GM21825 (cell line): ENCODE results near the gene FHAD1.

ENCODE experiments used
- ATAC-seq: cut with Tn5 transposase; IDR thresholded peaks from one replicate; pipeline ENCODE4 v1.9.1; 2021; ENCODE audit warnings: mild to moderate bottlenecking, moderate library complexity; ENCODE audit not compliant: unreplicated experiment

Gene FHAD1

DNA sequence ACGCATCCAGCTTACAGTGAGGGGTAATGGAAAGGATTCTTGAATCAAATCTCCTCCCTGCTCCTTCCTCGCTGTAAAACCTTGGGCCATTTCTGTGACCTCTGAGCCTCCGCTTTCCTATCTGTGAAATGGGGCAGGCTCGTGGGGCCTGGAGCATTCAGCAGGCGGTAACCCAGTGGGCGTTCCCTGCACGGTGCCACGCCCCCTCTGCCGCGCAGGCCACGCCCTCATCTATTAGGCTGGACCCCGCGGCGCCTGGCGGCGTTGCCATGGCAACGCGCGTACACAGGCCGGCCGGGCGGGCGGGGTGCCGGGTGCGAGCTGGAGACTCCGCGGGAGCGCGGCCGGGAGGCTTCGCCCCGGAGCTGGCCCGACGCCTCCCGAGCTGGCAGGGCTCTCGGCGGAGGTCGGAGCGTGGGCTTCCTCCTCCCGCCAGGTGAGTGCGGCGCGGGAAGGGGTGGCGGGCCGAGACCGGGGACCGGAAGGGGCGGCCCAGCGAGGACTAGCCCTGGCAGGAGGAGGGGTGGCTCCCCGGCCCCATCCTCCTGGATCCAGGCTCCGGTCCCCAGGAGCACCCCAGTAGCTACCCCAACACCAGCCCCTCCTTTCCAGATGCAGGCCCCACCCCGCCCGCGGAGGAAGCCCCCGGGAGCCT, at the start of gene FHAD1:
Gene FHAD1, plus strand, starts transcription at position 264 of the 655 bp plus-strand sequence. CDS start 4,562 bp downstream, outside the sequence.
- no peak for ATAC-seq

DNA sequence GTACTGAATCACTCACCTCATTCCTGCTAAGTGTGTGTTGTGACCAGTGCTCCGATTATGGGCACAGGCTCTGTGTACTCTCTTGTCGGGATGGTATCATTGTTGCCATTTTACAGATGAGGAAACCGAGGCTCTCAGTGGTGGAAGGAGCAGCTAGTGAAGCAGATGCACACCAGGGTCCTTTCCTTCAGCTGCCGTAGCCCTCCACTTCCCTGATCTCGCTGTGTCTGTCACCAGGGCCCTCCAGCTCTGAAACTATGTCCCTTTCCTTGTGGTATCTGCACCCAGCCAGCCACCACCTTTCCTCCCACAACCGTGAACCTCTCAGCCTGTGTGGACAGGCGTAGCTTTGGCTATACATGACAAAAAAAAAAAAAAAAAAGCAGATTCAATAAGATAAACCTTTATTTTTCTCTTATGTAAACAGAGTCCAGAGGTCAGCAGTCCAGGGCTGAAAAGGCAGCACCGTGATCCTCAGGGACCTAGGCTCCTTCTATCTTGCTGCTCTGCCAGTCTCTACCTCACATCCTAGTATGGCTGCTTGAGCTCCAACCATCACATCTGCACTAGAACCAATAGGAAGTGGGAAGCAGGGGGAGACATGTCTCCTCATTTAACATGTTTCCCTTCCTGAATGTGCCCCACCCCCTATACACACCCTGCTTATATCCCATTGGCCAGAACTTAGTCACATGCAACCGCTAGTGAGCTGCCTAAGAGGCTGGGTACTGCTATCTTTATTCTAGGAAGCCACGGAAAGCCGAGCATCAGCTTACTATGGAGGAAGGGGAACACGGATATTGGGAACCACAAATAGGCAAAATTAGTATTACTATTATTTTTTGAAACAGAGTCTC, 49.2 kb upstream of the FHAD1 start:
- no peak for ATAC-seq

DNA sequence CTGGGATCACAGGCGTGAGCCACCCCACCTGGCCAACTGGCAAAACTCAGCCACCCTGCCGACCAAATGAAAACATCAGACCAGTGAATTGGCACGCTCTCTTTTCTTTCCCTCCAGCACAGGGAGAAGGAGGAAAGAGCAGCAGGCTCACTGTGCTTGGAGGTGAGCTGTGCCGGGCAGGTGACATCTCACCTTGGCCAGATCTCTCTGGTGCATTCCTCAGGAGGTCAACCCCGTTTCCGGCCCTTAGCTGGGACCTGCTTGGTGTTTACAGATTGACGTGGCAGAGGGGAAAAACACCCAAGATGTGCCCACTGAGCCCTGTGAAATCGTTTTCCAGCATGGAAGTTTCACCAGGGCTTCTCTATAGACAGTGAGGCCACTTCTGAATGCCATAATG, 48.3 kb upstream of the FHAD1 start:
- ATAC-seq = no peak

DNA sequence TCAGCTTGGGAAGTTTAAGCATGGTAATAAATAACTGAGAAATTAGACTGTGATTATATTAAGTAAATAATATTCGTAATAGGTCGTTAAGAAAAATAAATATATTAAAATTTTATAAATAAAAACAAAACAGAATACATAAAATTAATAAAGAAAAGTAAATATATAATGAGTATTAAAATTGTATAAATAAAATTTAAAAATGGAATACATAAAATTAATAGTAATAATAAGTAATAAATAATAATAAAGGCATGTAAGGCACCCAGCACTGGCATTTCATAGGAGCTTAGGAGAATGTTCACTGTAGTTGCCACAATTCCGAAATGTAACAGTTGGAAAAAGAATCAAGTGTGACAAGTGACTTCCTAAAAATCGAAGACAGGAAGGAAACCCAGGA, 45.8 kb upstream of the FHAD1 start:
- ATAC-seq = no peak

DNA sequence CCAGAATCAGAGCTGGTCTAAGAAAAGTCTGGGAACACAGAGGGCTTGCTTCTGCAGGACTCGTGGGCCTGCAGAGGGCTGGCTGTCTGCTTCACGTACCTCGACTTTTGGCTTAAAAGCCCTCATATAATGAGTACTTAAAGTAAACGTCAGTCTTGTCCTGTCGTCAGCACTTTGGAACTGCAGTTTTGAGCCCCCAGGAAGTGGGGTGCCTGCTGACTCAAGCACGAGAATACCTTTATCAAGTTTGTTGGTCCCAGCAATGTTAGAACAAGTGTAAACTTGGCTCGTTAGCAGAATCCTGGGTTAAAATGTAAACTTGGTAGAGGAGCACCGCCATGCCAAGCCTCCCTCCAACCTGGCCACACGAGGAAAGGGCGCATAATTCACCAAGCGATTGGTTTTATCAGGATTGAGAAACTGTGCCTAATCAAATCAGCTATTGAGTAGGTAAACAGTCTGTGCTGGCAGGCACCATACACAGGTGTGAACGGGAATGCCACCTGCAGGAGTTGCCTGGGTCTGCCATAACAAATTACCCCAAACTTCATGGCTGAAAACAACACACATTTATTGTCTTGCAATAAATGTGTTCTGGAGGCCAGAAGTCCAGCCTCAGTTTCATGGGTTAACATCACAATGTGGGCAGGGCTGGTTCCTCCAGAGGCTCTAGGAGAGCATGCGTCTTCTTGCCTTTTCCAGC, 45.0 kb upstream of the FHAD1 start:
- ATAC-seq = no peak

DNA sequence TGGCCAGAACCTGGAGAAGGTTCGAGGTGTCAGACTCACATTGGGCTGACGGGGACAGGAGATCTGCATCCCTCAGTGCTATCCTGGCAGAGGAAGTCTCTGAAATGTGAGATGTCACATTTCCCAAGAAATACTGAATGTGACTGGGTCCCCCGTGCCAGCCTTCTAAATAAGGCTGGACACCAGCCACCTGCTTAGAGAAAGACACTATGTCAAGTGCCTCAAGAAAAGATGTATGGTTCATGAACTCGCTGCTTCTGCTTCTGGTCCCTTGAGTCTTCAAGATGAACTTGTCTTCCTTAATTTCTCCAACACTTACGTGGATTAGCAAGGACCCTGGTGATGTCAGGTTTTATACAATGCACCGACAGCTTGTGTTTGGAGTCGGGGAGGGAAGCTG, 42.1 kb upstream of the FHAD1 start:
- no peak for ATAC-seq

DNA sequence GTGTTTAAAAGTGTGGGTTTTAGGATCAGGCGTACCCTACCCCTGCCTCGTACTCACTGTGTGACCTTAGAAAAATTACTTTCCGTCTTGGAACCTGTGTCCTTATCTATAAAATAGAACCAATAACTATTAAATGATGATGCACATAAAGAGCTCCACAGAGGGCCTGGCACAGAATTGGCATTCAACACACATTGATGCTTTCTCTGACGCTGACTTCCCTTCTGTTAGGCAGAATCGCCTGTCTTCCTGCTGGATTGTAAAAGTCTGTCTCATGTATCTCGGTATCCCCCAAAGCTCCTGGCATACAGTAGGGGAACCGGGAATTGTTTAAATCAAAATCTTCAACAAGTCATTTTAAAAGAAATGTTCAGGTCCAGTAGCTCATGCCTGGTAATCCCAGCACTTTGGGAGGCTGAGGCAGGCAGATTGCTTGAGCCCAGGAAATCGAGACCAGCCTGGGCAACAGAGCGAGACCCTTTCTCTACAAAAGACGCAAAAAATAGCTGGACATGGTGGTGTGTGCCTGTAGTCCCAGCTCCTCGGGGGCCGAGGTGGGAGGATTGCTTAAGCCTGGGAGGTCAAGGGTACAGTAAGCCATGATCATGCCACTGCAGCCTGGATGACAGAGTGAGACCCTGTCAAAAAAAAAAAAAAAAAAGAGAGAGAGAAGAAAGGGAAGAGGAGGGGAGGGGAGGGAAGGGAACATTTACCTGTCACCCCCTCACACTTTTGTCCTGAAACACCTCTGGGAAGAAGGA, 41.3 kb upstream of the FHAD1 start:
- ATAC-seq = no peak

DNA sequence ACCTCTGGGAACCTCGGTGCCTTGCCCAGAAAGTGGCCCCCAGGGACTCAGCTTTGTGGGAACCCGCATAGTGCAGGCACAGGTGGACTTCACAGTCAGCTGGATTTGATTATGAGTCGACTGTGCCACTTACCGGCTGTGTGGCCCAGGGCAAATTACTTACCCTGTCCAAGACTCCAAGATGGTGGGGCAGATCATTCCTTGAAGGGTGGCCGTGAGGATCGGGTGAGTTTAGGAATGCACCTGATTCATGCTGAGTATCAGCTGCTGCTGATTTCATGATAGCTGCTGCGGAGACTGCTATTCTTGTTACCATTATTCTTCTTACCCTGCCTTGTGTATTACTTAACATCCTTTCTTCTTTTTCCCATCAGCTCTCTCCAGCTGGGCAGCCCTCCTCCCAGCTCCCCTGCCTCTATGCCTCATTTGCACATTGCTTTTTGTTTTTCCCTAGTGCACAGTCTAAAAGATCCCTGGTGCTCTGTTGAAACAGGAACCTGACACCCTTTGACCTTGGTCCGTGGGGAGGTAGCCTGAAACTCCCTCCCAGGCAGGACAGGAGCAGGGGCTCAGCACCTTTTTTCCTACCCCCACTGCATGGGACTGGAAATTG, 40.5 kb upstream of the FHAD1 start:
- no peak for ATAC-seq

DNA sequence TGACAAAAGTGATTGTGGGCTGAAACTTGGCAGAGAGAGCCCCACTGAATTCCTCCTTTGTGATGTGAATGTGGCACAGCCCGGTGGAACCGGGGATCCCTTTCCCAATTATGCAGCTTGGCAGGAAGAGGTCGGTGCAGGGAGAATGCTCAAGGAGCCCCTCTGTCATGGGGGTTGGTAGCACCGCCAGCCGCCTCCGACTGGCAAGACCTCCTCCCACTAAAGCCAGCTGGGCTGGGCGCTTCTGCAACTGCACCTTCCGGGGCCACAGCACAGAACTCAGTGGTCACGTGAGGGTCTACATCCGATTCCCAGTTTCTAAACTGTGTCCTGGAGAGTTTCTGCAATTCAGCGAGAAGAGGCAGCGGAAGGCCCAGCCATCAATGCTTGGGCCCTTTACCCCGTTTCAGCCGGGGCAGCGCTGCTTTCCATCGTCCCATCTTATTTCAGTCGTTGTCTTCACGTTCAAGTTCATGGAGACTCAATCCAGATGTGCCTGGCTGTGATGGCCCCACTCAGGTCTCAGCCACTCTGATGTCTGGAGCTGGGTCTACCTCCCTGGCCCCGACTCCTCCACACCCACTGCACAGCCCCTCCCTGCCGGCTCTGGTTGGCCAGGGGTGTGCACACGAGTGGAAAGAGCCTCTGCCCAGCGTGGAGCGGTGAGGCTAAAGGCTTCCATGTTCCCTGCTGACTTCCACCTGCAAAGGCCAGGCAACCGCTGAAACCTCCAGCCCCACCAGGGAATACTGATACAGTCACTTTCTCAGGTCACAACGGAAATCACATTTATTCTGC, 39.8 kb upstream of the FHAD1 start:
- no peak for ATAC-seq

DNA sequence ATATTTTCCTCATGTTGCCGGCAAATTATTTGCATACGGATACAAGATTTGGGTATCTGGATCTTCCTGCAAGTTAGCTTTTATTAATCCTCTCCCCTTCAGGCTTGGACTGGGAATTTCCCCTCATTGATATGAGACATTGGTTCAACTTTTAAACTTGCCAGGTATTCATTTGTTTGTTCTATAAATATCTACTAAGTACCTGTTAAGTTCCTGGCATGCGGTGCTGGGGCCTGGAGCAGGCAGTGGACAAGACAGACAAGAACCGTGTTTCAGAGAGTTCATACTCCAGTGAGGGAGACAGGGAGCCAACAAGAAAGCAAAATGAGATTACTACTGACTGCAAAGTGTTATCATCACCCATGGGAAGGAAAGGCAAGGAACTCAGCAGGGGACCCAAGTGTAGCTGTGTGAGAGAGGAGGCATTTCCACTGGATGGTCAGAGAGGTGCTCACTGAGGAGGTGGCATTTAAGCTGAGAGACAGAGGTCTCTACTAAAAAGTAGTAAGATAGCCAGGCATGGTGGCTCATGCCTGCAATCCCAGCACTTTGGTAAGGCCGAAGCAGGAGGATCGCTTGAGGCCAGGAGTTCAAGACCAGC, 39.1 kb upstream of the FHAD1 start:
- ATAC-seq = no peak

DNA sequence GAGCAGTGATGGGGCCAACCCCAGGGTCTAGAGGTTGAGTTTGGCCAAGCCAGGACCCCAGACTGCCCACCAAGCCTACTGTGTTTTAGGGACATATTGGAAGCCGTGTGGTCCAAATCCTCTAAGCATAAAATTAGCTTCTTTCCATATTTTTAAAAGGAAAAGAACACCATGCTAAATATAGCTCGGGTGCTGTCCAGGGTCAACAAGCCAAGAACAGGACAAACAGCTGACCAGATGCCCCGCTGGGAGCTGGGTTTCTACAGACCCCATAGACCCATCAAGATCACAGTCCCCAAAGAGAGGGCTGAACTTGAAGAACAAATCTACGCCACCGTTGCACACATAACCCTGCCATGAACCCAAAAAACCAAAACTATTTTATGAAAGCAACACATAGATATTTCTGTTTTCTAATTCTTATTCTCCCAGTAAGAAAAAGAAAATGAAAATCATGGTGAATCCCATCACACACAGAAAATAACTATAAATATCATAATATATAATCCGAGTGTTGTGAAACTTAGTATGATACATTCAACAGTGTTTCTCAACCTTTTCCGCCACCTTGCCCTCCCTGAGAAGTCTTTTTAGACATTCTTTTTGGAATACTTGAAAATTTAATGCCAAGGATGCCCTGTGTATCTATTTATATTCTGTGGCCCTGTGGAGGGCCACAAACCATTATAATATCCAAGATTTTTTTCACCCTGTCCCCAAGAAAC, 36.2 kb upstream of the FHAD1 start:
- ATAC-seq = no peak

DNA sequence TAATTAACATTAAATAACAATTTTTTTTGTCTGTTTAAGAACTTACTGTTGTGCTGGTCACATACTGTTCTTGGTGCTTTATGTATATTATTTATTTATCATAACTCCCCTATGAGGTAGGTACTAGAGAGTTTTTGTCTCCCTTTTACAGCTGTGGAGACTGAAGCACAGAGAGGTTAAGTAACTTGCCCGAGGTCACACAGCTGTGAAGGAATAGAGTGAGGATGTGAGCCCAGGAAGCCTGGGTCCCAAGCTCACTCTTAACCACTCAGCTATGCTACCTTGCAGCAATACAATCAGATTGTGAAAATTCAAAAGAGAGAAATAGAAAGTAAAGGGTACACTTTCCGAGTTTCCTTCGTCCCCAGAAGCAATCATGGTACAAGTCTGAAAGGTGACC, 35.6 kb upstream of the FHAD1 start:
- no peak for ATAC-seq

DNA sequence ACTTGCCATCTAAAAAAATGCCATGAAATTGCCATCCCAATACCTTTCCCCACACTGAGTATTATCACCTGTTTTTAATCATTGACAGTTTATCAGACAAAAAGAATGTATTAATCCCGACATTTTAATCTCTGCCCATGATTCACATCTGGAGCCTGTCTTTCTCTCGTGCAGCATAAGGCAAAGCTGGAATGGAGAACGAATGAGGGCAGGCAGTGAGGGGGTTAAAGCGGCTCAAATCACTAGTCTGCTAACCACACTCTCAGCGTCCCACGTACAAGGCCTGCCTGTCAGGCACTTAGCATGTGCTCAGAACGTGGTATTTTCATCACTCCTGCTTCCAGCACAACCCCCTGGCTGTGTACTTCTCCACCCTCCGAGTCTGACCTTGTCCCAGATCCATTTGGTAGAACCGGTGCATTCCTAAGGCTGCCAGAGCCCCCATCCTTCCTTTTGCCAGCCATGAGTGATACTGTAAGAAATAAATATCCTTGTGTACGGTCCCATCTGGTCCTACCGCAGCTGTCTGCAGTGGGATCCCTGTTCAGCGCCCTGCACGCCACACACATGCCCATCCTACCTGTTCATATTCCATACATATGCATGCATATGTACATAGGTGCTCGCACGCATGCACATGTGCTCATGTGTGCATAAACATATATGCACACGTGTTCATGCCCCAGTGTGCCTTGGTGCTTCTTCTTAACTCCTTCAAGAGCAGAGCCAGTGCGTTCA, 34.6 kb upstream of the FHAD1 start:
- ATAC-seq = no peak

DNA sequence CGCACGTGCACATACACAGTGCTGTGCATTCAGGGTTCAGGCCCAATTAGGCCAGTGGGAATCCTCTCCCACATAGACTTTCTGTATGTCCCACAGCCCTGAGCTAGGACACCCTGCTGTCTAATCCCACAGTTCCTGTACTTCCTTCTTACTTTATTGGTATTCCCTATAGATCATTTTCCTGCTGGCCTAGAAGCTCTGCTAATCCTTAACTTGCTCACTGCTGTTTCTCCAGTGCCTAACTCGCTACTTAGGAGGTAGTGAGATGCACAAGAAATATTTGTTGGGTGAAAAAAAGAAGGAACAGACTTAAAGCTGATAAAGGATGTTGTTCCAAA, 34.1 kb upstream of the FHAD1 start:
- no peak for ATAC-seq

DNA sequence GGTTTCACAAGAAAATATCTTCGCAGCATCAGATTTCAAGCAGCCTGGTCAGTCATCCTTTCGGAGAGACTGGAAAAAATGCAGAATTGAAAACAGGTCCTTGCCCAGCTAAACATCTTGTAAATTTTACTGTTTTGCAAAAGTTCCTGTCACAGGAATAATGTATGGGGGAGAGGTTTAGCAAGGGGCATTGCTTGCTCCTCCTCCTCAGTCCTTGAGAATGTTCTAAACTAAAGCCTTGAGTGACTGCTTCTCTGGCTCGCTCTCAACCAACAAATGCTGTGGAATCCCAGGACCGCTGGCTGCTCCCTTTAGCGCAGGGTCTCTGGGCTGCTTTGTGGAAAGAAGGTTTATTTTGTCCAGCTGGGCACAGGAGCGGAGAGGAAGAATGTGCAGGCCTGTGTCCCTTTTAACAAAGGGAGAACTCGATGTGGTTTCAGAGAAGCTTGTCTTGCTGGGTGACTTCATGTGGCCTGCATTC, 33.6 kb upstream of the FHAD1 start:
- ATAC-seq = no peak

DNA sequence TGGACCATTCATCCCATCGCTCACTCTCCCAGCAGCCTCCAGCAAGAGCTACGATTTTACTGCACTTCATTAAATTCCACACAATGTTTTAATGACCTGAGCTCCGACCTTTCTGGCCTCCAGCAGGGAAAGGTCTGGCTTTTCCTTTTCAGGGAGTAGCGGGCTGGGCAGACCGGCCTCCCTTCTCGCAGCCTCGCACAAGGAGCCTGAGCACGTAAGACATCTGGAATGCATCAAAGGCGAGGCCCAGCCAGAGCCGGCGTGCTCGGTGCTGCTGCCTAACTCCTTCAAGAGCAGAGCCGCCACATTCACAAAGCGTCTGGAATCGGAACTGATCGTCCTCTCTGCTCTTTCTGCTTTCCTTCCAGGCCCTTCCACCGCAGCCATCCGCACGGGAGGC, 32.5 kb upstream of the FHAD1 start:
- ATAC-seq = no peak

DNA sequence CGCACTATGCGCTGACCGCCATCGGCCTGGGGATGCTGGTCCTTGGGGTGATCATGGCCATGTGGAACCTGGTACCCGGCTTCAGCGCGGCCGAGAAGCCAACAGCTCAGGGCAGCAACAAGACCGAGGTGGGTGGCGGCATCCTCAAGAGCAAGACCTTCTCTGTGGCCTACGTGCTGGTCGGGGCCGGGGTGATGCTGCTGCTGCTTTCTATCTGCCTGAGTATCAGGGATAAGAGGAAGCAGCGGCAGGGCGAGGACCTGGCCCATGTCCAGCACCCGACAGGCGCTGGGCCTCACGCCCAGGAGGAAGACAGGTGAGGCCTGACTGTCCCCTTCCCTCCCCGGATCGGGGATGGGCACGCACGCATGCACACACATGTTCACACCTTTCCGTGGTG, 31.9 kb upstream of the FHAD1 start:
- no peak for ATAC-seq

DNA sequence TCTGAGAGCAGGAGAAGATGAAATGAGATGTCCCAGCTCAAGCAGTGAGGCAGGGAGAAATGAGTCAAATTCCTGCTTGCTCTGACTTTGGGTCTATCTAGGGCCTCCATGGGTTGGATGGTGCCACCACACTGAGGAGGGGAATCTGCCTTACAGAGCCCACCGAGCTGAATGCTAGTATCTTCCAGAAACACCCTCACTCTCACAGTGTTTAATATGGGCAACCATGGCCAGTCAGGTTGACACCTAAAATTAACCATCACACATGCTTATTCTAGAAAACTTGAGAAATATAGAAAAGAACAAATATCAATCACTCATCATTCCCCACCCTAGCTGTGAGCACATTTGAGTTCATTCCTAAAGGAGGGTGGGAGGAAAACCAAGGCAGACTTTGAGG, 29.4 kb upstream of the FHAD1 start:
- no peak for ATAC-seq
